Gastrocnemius medialis (tissue), 4 donors: Measurements from ENCODE around the gene B4GALNT1. TPM values are rescaled to one million over a fixed set of nuclear protein-coding genes. Genes with fewer than 3 reads are reported as not detected.
"Not testable (repeated sequence)": the region's sequence is repeated elsewhere in the genome, so short reads cannot be mapped to it uniquely, and the experiment has no call there.

ENCODE experiments used
- ATAC-seq, 2 donors: fragments of 150-250 bp; one replicate each; pipeline ENCODE4 v1.9.1; 2016
- DNase-seq, 2 donors: peaks; one replicate each; pipeline ENCODE4 v3.0.0-alpha.2; 2019
- H3K27ac ChIP-seq, 4 donors: fragments of 200-600 bp; sonication (generic); 1 replicate in 1 of 4; 2 replicates in 3 of 4; pipeline ENCODE4 v1.5.1; 2016 to 2018; ENCODE audit warnings: mild to moderate bottlenecking in 2 of 4, moderate library complexity in 1 of 4
- H3K27me3 ChIP-seq, 3 donors: fragments of 200-600 bp; sonication (generic) in 2 of 3; 1 replicate in 1 of 3; 2 replicates in 2 of 3; pipeline versions ENCODE4 v1.5.1 to v1.6.0; 2016 to 2019; ENCODE audit warnings: mild to moderate bottlenecking in 1 of 3, moderate library complexity in 1 of 3
- H3K36me3 ChIP-seq, 2 donors: fragments of 200-600 bp; sonication (generic) in 1 of 2; one replicate each; pipeline ENCODE4 v1.5.1; 2017 to 2018
- H3K4me1 ChIP-seq, 2 donors: fragments of 200-600 bp; sonication (generic) in 1 of 2; one replicate each; pipeline ENCODE4 v1.5.1; 2016 to 2017; ENCODE audit warnings: mild to moderate bottlenecking in 2 of 2
- H3K4me3 ChIP-seq, 4 donors: fragments of 200-600 bp; sonication (generic) in 3 of 4; 1 replicate in 1 of 4; 2 replicates in 3 of 4; pipeline ENCODE4 v1.5.1; 2016 to 2019; ENCODE audit warnings: mild to moderate bottlenecking in 2 of 4
- H3K9me3 ChIP-seq, 3 donors: fragments of 200-600 bp; sonication (generic) in 2 of 3; 1 replicate in 1 of 3; 2 replicates in 2 of 3; pipeline ENCODE4 v1.5.1; 2016 to 2019
- CTCF ChIP-seq, 5 experiments: fragments of 450-650 bp in 3 of 5; fragments of 200-600 bp in 2 of 5; sonication (generic) in 2 of 5; IDR thresholded peaks in 4 of 5; conservative IDR thresholded peaks in 1 of 5; 1 replicate in 4 of 5; 2 replicates in 1 of 5; pipeline ENCODE4 v1.5.1; 2016 to 2019; ENCODE audit warnings: antibody characterized with exemption in 5 of 5, mild to moderate bottlenecking in 3 of 5, moderate library complexity in 3 of 5
- POLR2A ChIP-seq, 2 donors: fragments of 450-650 bp; IDR thresholded peaks; one replicate each; pipeline ENCODE4 v1.6.1; 2017; ENCODE audit warnings: antibody characterized with exemption in 2 of 2, mild to moderate bottlenecking in 2 of 2, moderate library complexity in 2 of 2
- in situ Hi-C, 4 donors: fragments of 200-750 bp; cut with MboI; loops; one replicate each; pipeline versions ENCODE4 v1.15.0 to v1.8.0; 2017; ENCODE audit warnings: low sequenced_read_pairs in 4 of 4
- intact Hi-C: fragments of 100-400 bp; cut with DNase I; formaldehyde crosslinking; loops from one replicate; pipeline ENCODE4 v1.15.1; 2023; ENCODE audit warnings: low total_unique reads
- total RNA-seq, 4 donors: library from RNA; depleted of rRNA; stranded (reverse); fragments of >200 nt; gene quantifications; one replicate each; pipeline versions ENCODE4 v1.1.0 to v1.2.3, GENCODE V29; 2016

The B4GALNT1 gene
- total RNA-seq, 4 donors from 2014 or later: 13.2 to 25.5 (median 16.6) TPM

GRCh38 chr12:57590479-57590863, 42.5 kb downstream of the B4GALNT1 start:
- Histone ChIP-seq H3K9me3 (no peaks in the 10 kb centered on the region), H3K27me3 (no peaks in the 10 kb centered on the region), H3K27ac (peak overlapping the region; percentile 66 to 79 (median 76)), H3K36me3 (peaks cover 0 to 4% of the 10 kb centered on the region in 2 donors), H3K4me1 (peaks cover 8 to 13% of the 10 kb centered on the region in 2 donors), H3K4me3 (peak overlapping the region; percentile 79 to 94 (median 86))
- ATAC-seq (no peak), DNase-seq (no peak)
- in situ Hi-C loops (no loop called here), intact Hi-C loops (loop anchor here (2.0 kb wide), 1 partner anchor 104 kb away; the partner anchor contains the start of gene OS9)
- TF ChIP-seq POLR2A (IDR thresholded peaks at IDR 0.05) (no peak), CTCF (IDR thresholded peaks at IDR 0.05 in 4 of 5, conservative IDR thresholded peaks at IDR 0.05 in 1 of 5) (no peak)

- intact Hi-C loops: loop anchor here (10.0 kb wide), 1 partner anchor 316 kb away; no protein-coding TSS in a partner anchor
- H3K9me3 ChIP-seq, H3K36me3 ChIP-seq, H3K4me3 ChIP-seq, H3K27me3 ChIP-seq, H3K27ac ChIP-seq, DNase-seq, ATAC-seq: not testable (repeated sequence)
- in situ Hi-C loops: loop anchor here in 1 of 4 donors (5.0 kb wide), 1 partner anchor 33 kb away; no protein-coding TSS in a partner anchor
- H3K4me1 ChIP-seq: peaks cover 8 to 13% of the 10 kb centered on the region in 2 donors
Observed at GRCh38 chr12:57588951-57589610, 43.9 kb downstream of the B4GALNT1 start.

DNA sequence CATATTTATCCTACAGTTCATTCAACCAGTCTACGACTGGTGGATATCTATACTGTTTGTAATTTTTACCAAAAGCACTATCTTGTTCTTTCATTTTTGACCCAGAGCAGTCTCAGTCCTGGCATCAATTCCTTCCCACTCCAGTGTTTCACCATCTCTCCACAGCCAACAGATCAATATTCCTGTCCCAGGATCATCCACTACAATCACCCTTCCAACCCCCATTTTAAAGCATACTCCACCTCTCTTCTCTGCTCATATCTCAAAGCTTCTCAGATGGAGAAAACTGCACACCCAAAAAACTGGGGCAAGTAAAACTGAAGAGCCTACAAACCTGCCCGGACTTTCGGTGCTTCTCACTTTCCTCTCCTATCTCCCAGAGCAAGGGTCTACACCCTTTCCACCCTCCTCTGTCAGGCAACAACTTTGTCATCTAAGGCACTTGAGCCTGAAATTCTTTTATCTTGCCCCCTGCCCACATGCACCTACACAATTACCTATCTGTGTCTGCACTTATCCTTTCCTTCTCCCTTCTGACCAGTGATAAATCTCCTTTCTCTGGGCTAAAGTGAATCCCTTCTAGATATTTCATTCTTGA, 46.1 kb downstream of the B4GALNT1 start:
- H3K9me3 ChIP-seq: no peaks in the 10 kb centered on the region
- intact Hi-C loops: loop anchor here (10.0 kb wide), 1 partner anchor 318 kb away; no protein-coding TSS in a partner anchor
- H3K27ac ChIP-seq: no peak overlapping the region
- ATAC-seq (no peak), DNase-seq (no peak)
- H3K36me3 ChIP-seq: no peaks in the 10 kb centered on the region
- H3K27me3 ChIP-seq: no peaks in the 10 kb centered on the region
- no peak for TF ChIP-seq CTCF (IDR thresholded peaks at IDR 0.05 in 4 of 5, conservative IDR thresholded peaks at IDR 0.05 in 1 of 5)
- TF ChIP-seq POLR2A (IDR thresholded peaks at IDR 0.05): no peak
- no peak overlapping the region for H3K4me3 ChIP-seq
- in situ Hi-C loops: loop anchor here in 1 of 4 donors (5.0 kb wide), 1 partner anchor 35 kb away; no protein-coding TSS in a partner anchor
- H3K4me1 ChIP-seq: peaks cover 6 to 9% of the 10 kb centered on the region in 2 donors

GRCh38 chr12:57586128-57586527, 46.9 kb downstream of the B4GALNT1 start:
- ATAC-seq (no peak), DNase-seq (no peak)
- in situ Hi-C loops (loop anchor here in 1 of 4 donors (5.0 kb wide), 1 partner anchor 36 kb away; no protein-coding TSS in a partner anchor), intact Hi-C loops (loop anchor here (10.0 kb wide), 1 partner anchor 319 kb away; no protein-coding TSS in a partner anchor)
- H3K4me1 ChIP-seq: peaks cover 4 to 5% of the 10 kb centered on the region in 2 donors
- TF ChIP-seq CTCF (IDR thresholded peaks at IDR 0.05 in 4 of 5, conservative IDR thresholded peaks at IDR 0.05 in 1 of 5) (no peak), POLR2A (IDR thresholded peaks at IDR 0.05) (no peak)
- no peak overlapping the region for H3K4me3 ChIP-seq
- no peaks in the 10 kb centered on the region for H3K27me3 ChIP-seq
- no peaks in the 10 kb centered on the region for H3K9me3 ChIP-seq
- no peak overlapping the region for H3K27ac ChIP-seq
- H3K36me3 ChIP-seq: no peaks in the 10 kb centered on the region

GRCh38 chr12:57585156-57585555, 47.8 kb downstream of the B4GALNT1 start:
- Histone ChIP-seq H3K4me3 (no peak overlapping the region), H3K9me3 (no peaks in the 10 kb centered on the region), H3K4me1 (no peaks in the 10 kb centered on the region), H3K27ac (no peak overlapping the region), H3K36me3 (no peaks in the 10 kb centered on the region), H3K27me3 (no peaks in the 10 kb centered on the region)
- no peak for ATAC-seq
- DNase-seq: no peak
- intact Hi-C loops (loop anchor here (10.0 kb wide), 1 partner anchor 320 kb away; no protein-coding TSS in a partner anchor), in situ Hi-C loops (loop anchor here in 1 of 4 donors (5.0 kb wide), 1 partner anchor 37 kb away; no protein-coding TSS in a partner anchor)
- no peak for TF ChIP-seq POLR2A (IDR thresholded peaks at IDR 0.05)
- no peak for TF ChIP-seq CTCF (IDR thresholded peaks at IDR 0.05 in 4 of 5, conservative IDR thresholded peaks at IDR 0.05 in 1 of 5)
